GM12891 (cell line): Measurements from ENCODE around the gene GLT8D2.

Experiments
- PAX5 ChIP-seq: IDR thresholded peaks from 2 replicates; pipeline ENCODE4 v1.6.1; 2011; ENCODE audit warnings: low read length, moderate library complexity, mild to moderate bottlenecking; ENCODE audit not compliant: insufficient read depth, severe bottlenecking
- POLR2A ChIP-seq: IDR thresholded peaks from 2 replicates; pipeline ENCODE4 v1.6.1; 2011; ENCODE audit warnings: low read depth, low read length, control low read depth
- POLR2AphosphoS5 ChIP-seq: IDR thresholded peaks from 2 replicates; pipeline ENCODE4 v1.6.1; 2011; ENCODE audit warnings: low read depth, low read length, control low read depth
- TAF1 ChIP-seq: IDR thresholded peaks from 2 replicates; pipeline ENCODE4 v1.6.1; 2011; ENCODE audit warnings: low read depth, low read length, control low read depth

DNA sequence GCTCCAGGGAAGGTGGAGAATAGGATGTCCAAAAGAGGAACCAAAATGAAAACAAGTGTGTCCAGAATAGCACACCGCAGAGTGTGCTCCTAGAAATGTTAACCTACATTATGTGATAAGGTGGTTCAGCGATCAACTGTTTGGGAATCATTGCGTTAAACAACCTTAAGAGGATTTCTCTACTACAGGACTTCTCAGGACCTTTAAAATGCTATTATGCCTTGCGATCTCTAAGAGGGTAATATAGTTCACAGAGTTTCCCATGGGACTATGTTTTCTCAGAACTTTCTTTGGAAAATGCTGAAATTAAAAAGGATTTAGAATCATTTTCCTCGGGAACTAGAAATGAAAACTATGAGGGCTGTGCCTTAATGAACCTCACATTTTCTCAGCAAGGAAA, 1.8 kb downstream of the GLT8D2 start:
- TF ChIP-seq PAX5 (no peak), POLR2AphosphoS5 (no peak), TAF1 (no peak), POLR2A (no peak)
